ENCODE measurements around the gene ANKRD23. TPM values are rescaled to one million over a fixed set of nuclear protein-coding genes. Genes with fewer than 3 reads are reported as not detected.

The ANKRD23 gene
- total and polyA plus RNA-seq, 2 of the 4 experiments (the other 2 are of a cell fraction), result 0.54 to 1.5 TPM

DNA sequence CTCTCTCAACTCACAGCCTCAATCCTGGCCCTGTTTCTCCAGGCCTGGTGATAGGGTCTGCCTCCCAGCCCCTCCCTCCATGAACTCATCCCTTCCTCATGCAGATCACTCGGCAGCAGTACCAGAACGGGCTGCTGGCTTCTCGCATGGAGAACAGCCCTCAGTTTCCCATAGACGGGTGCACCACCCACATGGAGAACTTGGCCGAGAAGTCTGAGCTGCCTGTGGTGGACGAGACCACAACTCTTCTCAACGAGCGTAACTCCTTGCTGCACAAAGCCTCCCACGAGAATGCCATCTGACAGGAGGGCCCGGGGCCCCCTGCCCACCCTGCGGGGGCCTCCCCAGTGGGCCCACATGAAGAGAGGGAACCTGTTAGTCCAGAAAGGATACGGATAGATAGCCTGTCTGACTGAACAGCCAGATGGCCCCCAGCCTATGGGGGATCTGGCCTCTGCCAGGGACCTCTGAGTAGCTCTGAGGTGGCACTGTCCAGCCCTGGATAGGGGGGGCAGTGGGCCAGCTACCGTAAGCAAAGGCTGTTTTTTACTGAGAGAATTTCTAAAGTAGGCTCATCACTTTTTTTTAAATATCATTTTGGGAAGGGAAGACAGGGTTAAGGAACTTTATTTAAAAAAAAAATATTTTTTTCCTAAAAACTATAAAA is 34.5 kb downstream of the ANKRD23 start:
- H3K27ac ChIP-seq (ENCODE audit: insufficient read depth, low read length), result no peak overlapping the region
- no peaks in the 10 kb centered on the region for H3K9me3 ChIP-seq (ENCODE audit: control insufficient read depth, insufficient read depth, low read length)
- H2BK5ac ChIP-seq (ENCODE audit: low read depth, low read length, poor library complexity, severe bottlenecking), result no peak overlapping the region
- peaks cover 5% of the 10 kb centered on the region for H3K4me1 ChIP-seq (ENCODE audit: control insufficient read depth, insufficient read depth, low read length)
- TF ChIP-seq MAZ (IDR thresholded peaks at IDR 0.05; ENCODE audit: borderline replicate concordance, low read depth, low read length) (no peak), RCOR1 (IDR thresholded peaks at IDR 0.05; ENCODE audit: insufficient replicate concordance, low read length) (no peak), CEBPB (IDR thresholded peaks at IDR 0.05; ENCODE audit: low read depth, low read length) (no peak), SMC3 (IDR thresholded peaks at IDR 0.05; ENCODE audit: low read depth, low read length) (no peak), MAFK (IDR thresholded peaks at IDR 0.05; ENCODE audit: low read depth, low read length) (no peak), RAD21 (IDR thresholded peaks at IDR 0.05; ENCODE audit: low read length) (no peak)
- TF ChIP-seq, protein P1, sequence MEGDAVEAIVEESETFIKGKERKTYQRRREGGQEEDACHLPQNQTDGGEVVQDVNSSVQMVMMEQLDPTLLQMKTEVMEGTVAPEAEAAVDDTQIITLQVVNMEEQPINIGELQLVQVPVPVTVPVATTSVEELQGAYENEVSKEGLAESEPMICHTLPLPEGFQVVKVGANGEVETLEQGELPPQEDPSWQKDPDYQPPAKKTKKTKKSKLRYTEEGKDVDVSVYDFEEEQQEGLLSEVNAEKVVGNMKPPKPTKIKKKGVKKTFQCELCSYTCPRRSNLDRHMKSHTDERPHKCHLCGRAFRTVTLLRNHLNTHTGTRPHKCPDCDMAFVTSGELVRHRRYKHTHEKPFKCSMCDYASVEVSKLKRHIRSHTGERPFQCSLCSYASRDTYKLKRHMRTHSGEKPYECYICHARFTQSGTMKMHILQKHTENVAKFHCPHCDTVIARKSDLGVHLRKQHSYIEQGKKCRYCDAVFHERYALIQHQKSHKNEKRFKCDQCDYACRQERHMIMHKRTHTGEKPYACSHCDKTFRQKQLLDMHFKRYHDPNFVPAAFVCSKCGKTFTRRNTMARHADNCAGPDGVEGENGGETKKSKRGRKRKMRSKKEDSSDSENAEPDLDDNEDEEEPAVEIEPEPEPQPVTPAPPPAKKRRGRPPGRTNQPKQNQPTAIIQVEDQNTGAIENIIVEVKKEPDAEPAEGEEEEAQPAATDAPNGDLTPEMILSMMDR (conservative IDR thresholded peaks at IDR 0.05; ENCODE audit: low read depth, low read length), result no peak
- no peak overlapping the region for H2AK5ac ChIP-seq (ENCODE audit: low read depth, low read length)
- H3K4ac ChIP-seq (ENCODE audit: low read depth, low read length), result no peak overlapping the region
- BruUV-seq (replicated peaks), result no TSS peak
- no peak overlapping the region for H4K91ac ChIP-seq (ENCODE audit: insufficient read depth, low read depth, low read length)
- no peak overlapping the region for H4K5ac ChIP-seq (ENCODE audit: low read depth, low read length)
- H3K36me3 ChIP-seq (ENCODE audit: control insufficient read depth, insufficient read depth, low read length), result 0 out of 2 replicates have a peak, but pooled peaks cover 1% of the 10 kb centered on the region
- H2BK15ac ChIP-seq (ENCODE audit: low read depth, low read length), result no peak overlapping the region
- no peak for ATAC-seq (ENCODE audit: low read depth)
- H3K27me3 ChIP-seq (ENCODE audit: control insufficient read depth, insufficient read depth, low read length), result no peaks in the 10 kb centered on the region
- no peak overlapping the region for H3K4me3 ChIP-seq (ENCODE audit: insufficient read depth, low read depth, low read length)
- no peak overlapping the region for H3K9ac ChIP-seq (ENCODE audit: low read depth, low read length)
- no peak overlapping the region for H3K23ac ChIP-seq (ENCODE audit: low read depth, low read length)
- no peak overlapping the region for H3K4me2 ChIP-seq (ENCODE audit: low read depth, low read length)
- no peak overlapping the region for H3K18ac ChIP-seq (ENCODE audit: low read depth, low read length)
- 90% methylated on average over 2 of the region's 13 CpGs; no CpG with 5 or more reads in 1 of the 2 experiments for WGBS, 2 experiments (ENCODE audit: extremely low coverage in 2 of 2, insufficient read length in 1 of 2)
- H2BK20ac ChIP-seq (ENCODE audit: low read depth, low read length), result no peak overlapping the region
- intact Hi-C loops (cut with micrococcal nuclease) (no loop called here), in situ Hi-C loops (cut with MboI; ENCODE audit: low sequenced_read_pairs) (no loop called here), dilution Hi-C loops (cut with HindIII; ENCODE audit: low sequenced_read_pairs, unreplicated experiment) (no loop called here)
- H4K8ac ChIP-seq (ENCODE audit: low read depth in 2 of 2, low read length in 2 of 2), result no peak overlapping the region
- H3K79me1 ChIP-seq (ENCODE audit: low read depth in 1 of 2, low read length in 2 of 2), result no peaks in the 10 kb centered on the region
- ChIA-PET POLR2A (ENCODE audit: unreplicated experiment) (no interaction called here), CTCF (no interaction called here)
- no peak overlapping the region for H2AK9ac ChIP-seq (replicated peaks; ENCODE audit: low read depth, low read length, poor library complexity)
- no peak overlapping the region for H3K14ac ChIP-seq (replicated peaks; ENCODE audit: low read depth, low read length)
- H4K20me1 ChIP-seq (ENCODE audit: insufficient read depth, low read length), result no peaks in the 10 kb centered on the region
- DNase-seq, result no peak
- peaks cover 4% of the 10 kb centered on the region; the same call in 1 of the 2 replicates for H3K9me1 ChIP-seq (ENCODE audit: insufficient read depth, low read length)
- no peak overlapping the region for H3K56ac ChIP-seq (ENCODE audit: extremely low read depth, insufficient read depth, low read length)
- no peak overlapping the region for H2AFZ ChIP-seq (replicated peaks; ENCODE audit: low read length, poor library complexity)
- H2BK120ac ChIP-seq (ENCODE audit: low read depth, low read length), result no peak overlapping the region

All from IMR-90 (cell line).